ENCODE measurements around the gene ACSL5.

ACSL5 gene

GRCh38 chr10:112344261-112344660, 29.7 kb upstream of the ACSL5 start:
- Mint-ChIP-seq H3K27ac (no peak overlapping the region), H3K4me3 (no peak overlapping the region)
- ATAC-seq = no peak

GRCh38 chr10:112345202-112345601, 28.7 kb upstream of the ACSL5 start:
- Mint-ChIP-seq H3K36me3 (ENCODE audit: low read depth) (no peaks in the 10 kb centered on the region), H3K4me1 (no peaks in the 10 kb centered on the region), H3K27me3 (no peaks in the 10 kb centered on the region), H3K9me3 (no peaks in the 10 kb centered on the region), H3K4me3 (no peak overlapping the region), H3K27ac (no peak overlapping the region)
- ATAC-seq (no peak), DNase-seq (no peak)

More at GRCh38 chr10:112344261-112344660, 29.7 kb upstream of the ACSL5 start:
- Mint-ChIP-seq H3K36me3 (ENCODE audit: low read depth) (no peaks in the 10 kb centered on the region), H3K4me1 (no peaks in the 10 kb centered on the region), H3K27me3 (no peaks in the 10 kb centered on the region), H3K9me3 (no peaks in the 10 kb centered on the region)
- DNase-seq = no peak

DNA sequence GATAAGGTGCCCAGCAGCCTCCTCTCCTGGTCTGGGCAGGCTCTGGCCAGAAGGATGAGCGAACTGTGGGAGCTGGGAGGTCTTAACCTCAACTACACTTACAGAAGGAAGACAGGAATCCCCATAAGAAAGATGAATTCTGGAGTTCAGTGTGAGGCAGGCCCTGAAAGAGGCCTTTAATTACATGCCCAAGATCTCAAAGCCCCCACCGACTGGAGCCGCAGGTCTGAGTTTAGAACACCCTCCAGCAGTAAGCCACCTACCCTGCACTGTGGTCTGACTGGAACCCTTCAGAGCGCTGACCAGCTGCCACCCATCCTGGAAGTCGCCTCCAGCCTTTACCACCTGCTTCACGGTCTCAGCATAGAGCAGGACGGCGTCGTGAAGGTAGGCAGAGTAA, 28.2 kb upstream of the ACSL5 start:
- H3K9me3 Mint-ChIP-seq = no peaks in the 10 kb centered on the region
- DNase-seq (no peak), ATAC-seq (no peak)
- H3K4me3 Mint-ChIP-seq = no peak overlapping the region
- H3K27me3 Mint-ChIP-seq = no peaks in the 10 kb centered on the region
- no peaks in the 10 kb centered on the region for H3K36me3 Mint-ChIP-seq (ENCODE audit: low read depth)
- no peaks in the 10 kb centered on the region for H3K4me1 Mint-ChIP-seq
- no peak overlapping the region for H3K27ac Mint-ChIP-seq

GRCh38 chr10:112346774-112347173, 27.1 kb upstream of the ACSL5 start:
- Mint-ChIP-seq H3K9me3 (no peaks in the 10 kb centered on the region), H3K27me3 (no peaks in the 10 kb centered on the region), H3K4me3 (no peak overlapping the region), H3K36me3 (ENCODE audit: low read depth) (no peaks in the 10 kb centered on the region), H3K27ac (no peak overlapping the region), H3K4me1 (no peaks in the 10 kb centered on the region)
- DNase-seq = no peak
- no peak for ATAC-seq

DNA sequence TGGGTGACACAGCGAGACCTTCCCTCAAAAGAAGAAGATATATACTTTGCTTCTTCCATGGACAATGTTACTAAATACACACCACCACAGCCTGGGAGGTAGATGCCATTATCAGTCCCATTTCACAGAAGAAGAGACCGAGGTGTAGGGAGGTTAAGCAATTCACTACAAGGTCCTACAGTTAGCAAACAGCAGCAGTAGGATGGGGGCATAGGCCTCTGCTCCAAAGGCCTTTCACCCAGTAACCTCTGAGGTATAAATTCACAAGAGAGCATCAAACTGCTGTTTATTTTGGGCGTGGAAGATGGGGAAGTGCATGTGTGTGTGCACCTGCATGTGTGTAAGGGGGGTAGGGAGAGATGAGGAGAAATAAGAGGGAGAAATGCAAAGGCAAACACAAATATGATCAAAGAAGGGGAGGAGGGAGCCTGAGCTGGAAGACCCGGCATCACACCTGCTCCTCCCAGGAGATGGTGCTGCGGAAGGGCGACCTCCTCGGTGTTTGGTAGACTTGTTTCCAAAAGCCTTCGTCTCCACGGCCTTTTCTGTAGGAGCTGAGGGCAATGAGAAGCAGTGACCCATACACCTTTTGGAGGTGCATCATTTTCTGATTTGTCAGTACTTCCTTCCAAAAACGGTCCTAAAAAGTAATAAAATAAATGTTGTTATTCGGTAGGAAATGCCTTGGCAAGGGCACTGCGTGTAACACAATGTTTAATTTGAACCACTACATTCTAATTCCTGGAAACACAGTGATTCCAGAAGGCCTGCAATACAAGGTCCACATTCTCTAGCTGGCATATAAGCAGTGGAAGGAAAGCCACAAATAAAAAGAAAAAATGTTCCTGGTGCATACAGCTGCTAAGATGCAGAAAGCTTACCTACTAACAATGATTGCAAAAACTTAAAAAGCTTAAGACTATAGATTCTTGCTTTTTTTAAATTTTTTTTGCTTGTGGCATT, 25.9 kb upstream of the ACSL5 start:
- Mint-ChIP-seq H3K27me3 (no peaks in the 10 kb centered on the region), H3K9me3 (no peaks in the 10 kb centered on the region), H3K4me1 (no peaks in the 10 kb centered on the region), H3K36me3 (ENCODE audit: low read depth) (no peaks in the 10 kb centered on the region), H3K27ac (no peak overlapping the region), H3K4me3 (no peak overlapping the region)
- ATAC-seq (no peak), DNase-seq (no peak)

DNA sequence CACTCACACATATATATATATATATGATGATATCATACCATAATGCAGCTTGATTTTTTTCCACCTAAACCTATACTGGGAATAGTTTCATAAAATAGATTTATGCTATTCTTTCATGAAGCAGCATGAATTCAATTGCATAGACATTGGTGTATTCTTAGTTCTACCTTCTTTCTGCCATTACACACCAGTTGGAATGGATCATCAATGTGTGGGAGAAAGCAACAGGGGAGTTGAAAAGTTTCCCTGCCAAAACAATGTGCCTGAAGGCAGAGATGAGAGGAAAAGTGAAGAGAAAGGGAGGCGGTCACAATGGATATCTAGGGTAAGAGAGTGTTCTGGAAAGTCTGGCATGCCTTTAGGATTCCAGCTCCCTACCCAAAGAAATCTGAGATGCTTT, 25.2 kb upstream of the ACSL5 start:
- Mint-ChIP-seq H3K4me1 (no peaks in the 10 kb centered on the region), H3K27me3 (no peaks in the 10 kb centered on the region), H3K9me3 (no peaks in the 10 kb centered on the region), H3K4me3 (no peak overlapping the region), H3K36me3 (ENCODE audit: low read depth) (no peaks in the 10 kb centered on the region), H3K27ac (no peak overlapping the region)
- ATAC-seq (no peak), DNase-seq (no peak)

- no peak for DNase-seq
- Mint-ChIP-seq H3K27ac (no peak overlapping the region), H3K4me3 (no peak overlapping the region), H3K9me3 (no peaks in the 10 kb centered on the region), H3K4me1 (no peaks in the 10 kb centered on the region), H3K36me3 (ENCODE audit: low read depth) (no peaks in the 10 kb centered on the region), H3K27me3 (no peaks in the 10 kb centered on the region)
- ATAC-seq = no peak
Observed at GRCh38 chr10:112349521-112350085, 24.3 kb upstream of the ACSL5 start.

DNA sequence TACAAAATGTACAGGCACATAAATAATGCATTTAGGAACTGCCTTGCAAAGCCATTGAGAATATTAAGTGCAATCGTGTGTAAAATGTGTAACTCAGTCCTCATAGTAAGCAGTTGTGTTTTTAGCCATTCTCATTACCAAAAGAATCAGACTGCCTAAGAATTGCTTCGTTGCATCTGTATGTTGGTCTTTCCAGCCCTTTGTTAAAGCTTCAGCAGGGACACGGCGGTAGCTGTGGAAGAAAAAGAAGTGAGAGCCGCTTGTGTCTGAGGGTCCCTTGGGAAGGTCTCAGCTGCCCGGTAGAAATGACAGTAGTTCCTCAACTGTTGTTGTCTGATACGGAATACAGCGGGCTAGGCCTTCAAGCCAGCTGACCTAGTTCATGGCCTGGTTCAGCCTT, 22.8 kb upstream of the ACSL5 start:
- no peaks in the 10 kb centered on the region for H3K36me3 Mint-ChIP-seq (ENCODE audit: low read depth)
- no peak for ATAC-seq

GRCh38 chr10:112352044-112352443, 21.9 kb upstream of the ACSL5 start:
- Mint-ChIP-seq H3K27me3 (peaks cover 1% of the 10 kb centered on the region), H3K4me1 (no peaks in the 10 kb centered on the region), H3K9me3 (no peaks in the 10 kb centered on the region), H3K36me3 (ENCODE audit: low read depth) (no peaks in the 10 kb centered on the region), H3K27ac (no peak overlapping the region), H3K4me3 (no peak overlapping the region)
- no peak for DNase-seq
- no peak for ATAC-seq

More for the DNA sequence above, 22.8 kb upstream of the ACSL5 start:
- Mint-ChIP-seq H3K9me3 (no peaks in the 10 kb centered on the region), H3K4me1 (no peaks in the 10 kb centered on the region), H3K4me3 (no peak overlapping the region), H3K27ac (no peak overlapping the region), H3K27me3 (no peaks in the 10 kb centered on the region)
- no peak for DNase-seq

DNA sequence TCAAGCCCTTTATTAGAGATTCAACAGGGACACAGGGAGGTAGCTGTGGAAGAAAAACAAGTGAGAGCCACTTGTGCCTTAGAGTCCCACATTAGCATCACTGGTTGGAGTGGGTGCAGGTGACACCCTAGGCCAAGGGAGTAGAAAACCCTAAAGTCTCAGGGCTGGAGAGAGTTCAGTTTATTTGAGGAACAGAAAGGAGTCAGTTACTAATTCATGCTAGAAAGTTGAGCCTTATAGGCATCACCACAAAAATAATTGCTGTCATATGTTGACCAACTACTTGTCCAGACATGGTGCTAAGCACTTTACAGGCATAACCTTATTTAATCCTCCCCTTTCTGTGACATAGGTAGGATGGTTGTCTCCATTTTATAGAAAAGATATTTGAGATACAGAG, 20.9 kb upstream of the ACSL5 start:
- peaks cover 1% of the 10 kb centered on the region for H3K27me3 Mint-ChIP-seq

GRCh38 chr10:112356686-112357085, 17.2 kb upstream of the ACSL5 start:
- Mint-ChIP-seq H3K9me3 (no peaks in the 10 kb centered on the region), H3K4me3 (no peak overlapping the region), H3K36me3 (ENCODE audit: low read depth) (no peaks in the 10 kb centered on the region), H3K27me3 (peaks cover 1% of the 10 kb centered on the region), H3K4me1 (no peaks in the 10 kb centered on the region), H3K27ac (no peak overlapping the region)
- no peak for ATAC-seq
- DNase-seq = no peak

More for the DNA sequence above, 20.9 kb upstream of the ACSL5 start:
- Mint-ChIP-seq H3K9me3 (no peaks in the 10 kb centered on the region), H3K27ac (no peak overlapping the region), H3K4me1 (no peaks in the 10 kb centered on the region), H3K4me3 (no peak overlapping the region), H3K36me3 (ENCODE audit: low read depth) (no peaks in the 10 kb centered on the region)
- ATAC-seq (no peak), DNase-seq (no peak)

GRCh38 chr10:112359606-112360307, 14.2 kb upstream of the ACSL5 start:
- Mint-ChIP-seq H3K36me3 (ENCODE audit: low read depth) (no peaks in the 10 kb centered on the region), H3K9me3 (no peaks in the 10 kb centered on the region), H3K4me3 (no peak overlapping the region), H3K4me1 (no peaks in the 10 kb centered on the region), H3K27ac (no peak overlapping the region), H3K27me3 (peaks cover 3% of the 10 kb centered on the region)
- no peak for ATAC-seq
- DNase-seq = no peak

DNA sequence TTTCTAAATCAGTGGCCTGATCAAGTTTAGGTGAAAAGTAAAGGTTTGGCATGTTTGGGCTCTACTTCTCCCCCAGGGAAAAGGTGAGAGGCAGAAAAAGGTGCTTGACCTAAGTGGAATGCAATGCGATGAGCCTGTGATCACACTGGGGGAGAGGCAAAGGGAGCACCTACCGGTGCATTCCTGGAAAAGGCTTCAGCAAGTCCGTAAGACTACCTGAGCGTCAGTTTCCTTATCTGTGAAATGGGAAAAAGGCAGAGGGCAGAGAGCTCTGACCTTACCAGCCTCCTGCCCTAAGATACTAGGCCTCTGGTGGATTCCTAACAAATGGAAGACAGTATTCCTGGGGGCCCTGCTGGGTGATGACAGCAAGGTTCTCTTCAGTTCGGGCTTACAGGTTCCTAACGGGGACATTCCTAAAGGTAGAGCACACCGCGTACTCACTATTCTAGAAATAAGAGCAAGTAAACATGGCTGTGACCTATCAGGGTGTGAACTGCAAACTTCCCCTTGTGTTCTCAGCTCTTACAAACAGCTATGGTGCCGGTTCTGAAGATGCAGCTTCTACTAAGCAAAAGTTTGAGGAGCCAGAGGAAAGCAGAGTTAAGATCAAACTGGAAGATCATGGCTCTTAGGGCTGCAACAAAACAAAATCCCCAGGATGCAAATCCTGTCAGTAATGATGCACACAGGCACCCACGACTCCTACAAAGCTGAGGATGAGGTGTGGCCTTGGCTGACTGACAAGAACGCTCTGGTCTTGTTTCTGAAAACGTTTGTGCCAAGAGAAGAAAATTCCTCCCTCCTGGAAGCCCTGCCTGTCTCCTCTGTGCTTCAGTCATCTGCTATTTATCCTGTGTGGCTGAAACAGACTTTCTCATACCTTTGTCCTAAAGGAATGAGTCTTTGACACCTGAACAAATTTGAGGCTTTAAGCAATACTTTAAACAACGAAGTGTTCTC, 13.3 kb upstream of the ACSL5 start:
- no peaks in the 10 kb centered on the region for H3K9me3 Mint-ChIP-seq
- no peak overlapping the region for H3K4me3 Mint-ChIP-seq
- H3K27ac Mint-ChIP-seq = no peak overlapping the region
- no peaks in the 10 kb centered on the region for H3K36me3 Mint-ChIP-seq (ENCODE audit: low read depth)
- peaks cover 2% of the 10 kb centered on the region for H3K4me1 Mint-ChIP-seq
- H3K27me3 Mint-ChIP-seq = peaks cover 6% of the 10 kb centered on the region
- no peak for DNase-seq
- no peak for ATAC-seq
